IMR-90 (cell line): ENCODE data around the gene FBXL16. TPM values are rescaled to one million over a fixed set of nuclear protein-coding genes. Genes with fewer than 3 reads are reported as not detected.

Experiments
- ATAC-seq: fragments of 200-7000 bp; cut with Tn5 transposase; 2 replicates; pipeline ENCODE4 v1.9.1; 2020; ENCODE audit warnings: low read depth, mild to moderate bottlenecking, moderate library complexity
- BruUV-seq: library from RNA; stranded (reverse); fragments of 400-500 nt; replicated peaks from 2 replicates; lab custom pipeline; 2021; lab: Mats Ljungman, UMichigan
- CTCF ChIA-PET: fragments of 300-600 bp; formaldehyde crosslinking; extraction: SDS; loops from one replicate; lab custom pipeline; 2021; ENCODE audit warnings: antibody characterized with exemption; lab: Yijun Ruan, JAX
- POLR2A ChIA-PET: fragments of 300-600 bp; sonication (Branson Sonifier 250); formaldehyde crosslinking; loops from one replicate; lab custom pipeline; 2022; ENCODE audit warnings: antibody characterized with exemption; ENCODE audit not compliant: unreplicated experiment; lab: Charles Lee
- DNase-seq: peaks from one replicate; pipeline ENCODE4 v3.0.0; 2013
- H2AFZ ChIP-seq: replicated peaks from 2 replicates; pipeline ENCODE3; 2013; ENCODE audit warnings: low read length, mild to moderate bottlenecking; ENCODE audit not compliant: poor library complexity
- H2AK5ac ChIP-seq: 2 replicates; pipeline ENCODE4 v1.6.1; 2013; ENCODE audit warnings: low read depth, low read length, inconsistent platforms
- H2AK9ac ChIP-seq: replicated peaks from 2 replicates; pipeline ENCODE3; 2013; ENCODE audit warnings: mild to moderate bottlenecking, low read depth, low read length, moderate library complexity; ENCODE audit not compliant: poor library complexity
- H2BK120ac ChIP-seq: 2 replicates; pipeline ENCODE4 v1.6.1; 2013; ENCODE audit warnings: low read depth, low read length, inconsistent platforms
- H2BK15ac ChIP-seq: 3 replicates; pipeline ENCODE4 v1.6.1; 2013; ENCODE audit warnings: low read depth, low read length, inconsistent platforms
- H2BK20ac ChIP-seq: 2 replicates; pipeline ENCODE4 v1.6.1; 2013; ENCODE audit warnings: low read depth, mild to moderate bottlenecking, inconsistent platforms, low read length, moderate library complexity
- H2BK5ac ChIP-seq: 2 replicates; pipeline ENCODE4 v1.6.1; 2013; ENCODE audit warnings: mild to moderate bottlenecking, low read depth, low read length, inconsistent platforms; ENCODE audit not compliant: poor library complexity, severe bottlenecking
- H3K14ac ChIP-seq: replicated peaks from 2 replicates; pipeline ENCODE4 v1.6.1; 2013; ENCODE audit warnings: low read depth, low read length, inconsistent platforms
- H3K18ac ChIP-seq: 2 replicates; pipeline ENCODE4 v1.6.1; 2013; ENCODE audit warnings: low read depth, low read length, control low read depth
- H3K23ac ChIP-seq: 2 replicates; pipeline ENCODE4 v1.6.1; 2013; ENCODE audit warnings: low read depth, low read length, inconsistent platforms
- H3K27ac ChIP-seq: 2 replicates; pipeline ENCODE4 v1.5.1; 2013; ENCODE audit warnings: mild to moderate bottlenecking, control low read depth, low read length; ENCODE audit not compliant: insufficient read depth
- H3K27me3 ChIP-seq: 2 replicates; pipeline ENCODE4 v1.6.1; 2013; ENCODE audit warnings: low read length; ENCODE audit not compliant: control insufficient read depth, insufficient read depth
- H3K36me3 ChIP-seq: 2 replicates; pipeline ENCODE4 v1.6.1; 2013; ENCODE audit warnings: low read length, mixed read lengths; ENCODE audit not compliant: control insufficient read depth, insufficient read depth
- H3K4ac ChIP-seq: 2 replicates; pipeline ENCODE4 v1.6.1; 2013; ENCODE audit warnings: low read depth, low read length, inconsistent platforms
- H3K4me1 ChIP-seq: 2 replicates; pipeline ENCODE4 v1.6.1; 2013; ENCODE audit warnings: low read length, mixed read lengths; ENCODE audit not compliant: control insufficient read depth, insufficient read depth
- H3K4me2 ChIP-seq: 2 replicates; pipeline ENCODE4 v1.6.1; 2013; ENCODE audit warnings: low read depth, mild to moderate bottlenecking, control low read depth, low read length, moderate library complexity
- H3K4me3 ChIP-seq: 2 replicates; pipeline ENCODE4 v1.5.1; 2013; ENCODE audit warnings: low read depth, mild to moderate bottlenecking, control low read depth, low read length, moderate library complexity; ENCODE audit not compliant: insufficient read depth
- H3K56ac ChIP-seq: 2 replicates; pipeline ENCODE4 v1.6.1; 2013; ENCODE audit warnings: low read length, inconsistent platforms; ENCODE audit not compliant: insufficient read depth; ENCODE audit errors: extremely low read depth
- H3K79me1 ChIP-seq, 2 experiments: 2 replicates each; pipeline ENCODE4 v1.6.1; 2013; ENCODE audit warnings: low read length in 2 of 2, inconsistent platforms in 1 of 2, low read depth in 1 of 2
- H3K9ac ChIP-seq: 2 replicates; pipeline ENCODE4 v1.6.1; 2013; ENCODE audit warnings: low read depth, low read length, control low read depth
- H3K9me1 ChIP-seq: 2 replicates; pipeline ENCODE4 v1.6.1; 2013; ENCODE audit warnings: low read length, inconsistent platforms; ENCODE audit not compliant: insufficient read depth
- H3K9me3 ChIP-seq: 2 replicates; pipeline ENCODE4 v1.6.1; 2013; ENCODE audit warnings: low read length; ENCODE audit not compliant: control insufficient read depth, insufficient read depth
- H4K20me1 ChIP-seq: 2 replicates; pipeline ENCODE4 v1.6.1; 2013; ENCODE audit warnings: low read length, inconsistent platforms; ENCODE audit not compliant: insufficient read depth
- H4K5ac ChIP-seq: 2 replicates; pipeline ENCODE4 v1.6.1; 2013; ENCODE audit warnings: mild to moderate bottlenecking, low read depth, low read length, control low read depth
- H4K8ac ChIP-seq, 2 experiments: 2 replicates each; pipeline ENCODE4 v1.6.1; 2013; ENCODE audit warnings: low read depth in 2 of 2, low read length in 2 of 2, control low read depth in 1 of 2, inconsistent platforms in 1 of 2
- H4K91ac ChIP-seq: 2 replicates; pipeline ENCODE4 v1.6.1; 2013; ENCODE audit warnings: low read depth, low read length, inconsistent platforms; ENCODE audit not compliant: insufficient read depth
- BHLHE40 ChIP-seq: fragments of 150-350 bp; IDR thresholded peaks from 2 replicates; pipeline ENCODE4 v1.6.1; 2016; ENCODE audit warnings: mild to moderate bottlenecking, low read depth, low read length
- CHD1 ChIP-seq: IDR thresholded peaks from 2 replicates; pipeline ENCODE4 v1.6.1; 2012; ENCODE audit warnings: low read depth, low read length, improper control_type of control experiment
- ELK1 ChIP-seq: fragments of 150-350 bp; IDR thresholded peaks from 2 replicates; pipeline ENCODE4 v1.6.1; 2016; ENCODE audit warnings: low read depth, mild to moderate bottlenecking, low read length, moderate library complexity, borderline replicate concordance
- FOS ChIP-seq: fragments of 150-350 bp; IDR thresholded peaks from 2 replicates; pipeline ENCODE4 v1.6.1; 2016; ENCODE audit warnings: low read depth, low read length
- MAFK ChIP-seq: IDR thresholded peaks from 2 replicates; pipeline ENCODE4 v1.6.1; 2012; ENCODE audit warnings: low read depth, low read length, improper control_type of control experiment
- MAZ ChIP-seq: IDR thresholded peaks from 2 replicates; pipeline ENCODE4 v1.6.1; 2012; ENCODE audit warnings: low read depth, mild to moderate bottlenecking, low read length, improper control_type of control experiment, moderate library complexity, borderline replicate concordance
- MXI1 ChIP-seq: IDR thresholded peaks from 2 replicates; pipeline ENCODE4 v1.6.1; 2012; ENCODE audit warnings: low read depth, mild to moderate bottlenecking, low read length, moderate library complexity, borderline replicate concordance
- NFE2L2 ChIP-seq: fragments of 150-350 bp; IDR thresholded peaks from 2 replicates; pipeline ENCODE4 v1.6.1; 2016; ENCODE audit warnings: low read depth, mild to moderate bottlenecking, low read length
- POLR2A ChIP-seq: IDR thresholded peaks from 2 replicates; pipeline ENCODE4 v1.6.1; 2012; ENCODE audit warnings: mild to moderate bottlenecking, low read depth, low read length
- RAD21 ChIP-seq: IDR thresholded peaks from 2 replicates; pipeline ENCODE4 v1.6.1; 2012; ENCODE audit warnings: low read length, improper control_type of control experiment
- RCOR1 ChIP-seq: IDR thresholded peaks from 2 replicates; pipeline ENCODE4 v1.6.1; 2012; ENCODE audit warnings: mild to moderate bottlenecking, low read length, improper control_type of control experiment; ENCODE audit not compliant: insufficient replicate concordance
- RFX5 ChIP-seq: IDR thresholded peaks from 2 replicates; pipeline ENCODE4 v1.8.0; 2012; ENCODE audit warnings: low read depth, mild to moderate bottlenecking, low read length, moderate library complexity
- SMC3 ChIP-seq: fragments of 150-350 bp; IDR thresholded peaks from 2 replicates; pipeline ENCODE4 v1.6.1; 2016; ENCODE audit warnings: low read depth, mild to moderate bottlenecking, antibody characterized with exemption, low read length, moderate library complexity
- WGBS, 2 experiments: methylation state at CpG; one replicate each; pipeline versions ENCODE4 v1.1.5 to v1.1.7; 2013; ENCODE audit warnings: missing lambda C conversion rate in 2 of 2; ENCODE audit not compliant: insufficient read length in 1 of 2; ENCODE audit errors: extremely low coverage in 2 of 2; 5-methylcytosine and 5-hydroxymethylcytosine counted together
- dilution Hi-C: fragments of 300-500 bp; cut with HindIII; formaldehyde crosslinking; loops from one replicate; pipeline ENCODE4 v1.14.3; 2018; ENCODE audit warnings: low sequenced_read_pairs; ENCODE audit not compliant: unreplicated experiment
- in situ Hi-C: fragments of 300-500 bp; cut with MboI; formaldehyde crosslinking; loops from 3 replicates; pipeline ENCODE4 v1.14.3; 2019; ENCODE audit warnings: low sequenced_read_pairs, inconsistent platforms, mixed read lengths
- intact Hi-C: fragments of 100-400 bp; cut with micrococcal nuclease; formaldehyde crosslinking; loops from 2 replicates; pipeline ENCODE4 v1.10.0; 2022
- polyA plus RNA-seq, 3 experiments: library from polyadenylated mRNA; depleted of rRNA; stranded (reverse); fragments of >200 nt; gene quantifications; 2 replicates each; pipeline ENCODE4 v1.2.3, GENCODE V29; 2012; ENCODE audit warnings: low replicate concordance in 1 of 3
- total RNA-seq: library from RNA; depleted of rRNA; stranded (reverse); fragments of >200 nt; gene quantifications from 2 replicates; pipeline ENCODE4 v1.2.3, GENCODE V29; 2012

Gene FBXL16
- total and polyA plus RNA-seq, 2 of the 4 experiments (the other 2 are of a cell fraction) = 0.18 to 2.2 TPM

GRCh38 chr16:684071-684794, 21.4 kb downstream of the FBXL16 start, which contains the start of gene JMJD8 (continued):
- TF ChIP-seq MAFK (no peak), POLR2A (no peak)

- in situ Hi-C loops = no loop called here
- H3K4ac ChIP-seq = peak overlapping the region; percentile 63
- no peaks in the 10 kb centered on the region for H3K27me3 ChIP-seq
- H3K27ac ChIP-seq = peak overlapping the region; percentile 54
- H2AK5ac ChIP-seq = peak overlapping the region; percentile 87
- no peak for ATAC-seq
- CTCF ChIA-PET = interaction anchor here (0.7 kb wide), 1 partner anchor 163 kb away, joined by 3 read pairs; no protein-coding TSS in a partner anchor
- H2BK20ac ChIP-seq = no peak overlapping the region
- H3K79me1 ChIP-seq = peaks cover 9 to 54% of the 10 kb centered on the region in 2 experiments; a peak in 3 of 4 replicates
- 0 out of 2 replicates have a peak overlapping the region, but pooled peaks have one; percentile 32 for H4K5ac ChIP-seq
- H3K9me3 ChIP-seq = no peaks in the 10 kb centered on the region
- peaks cover 20% of the 10 kb centered on the region for H3K4me1 ChIP-seq
- POLR2A ChIA-PET = no interaction called here
- dilution Hi-C loops = no loop called here
- peak overlapping the region; percentile 93 for H2AK9ac ChIP-seq
- H4K91ac ChIP-seq = no peak overlapping the region; the same call in 1 of the 2 replicates
- no peak overlapping the region for H3K14ac ChIP-seq
- H3K18ac ChIP-seq = no peak overlapping the region
- H3K9ac ChIP-seq = peak overlapping the region; percentile 72
- DNase-seq = no peak
- H2BK15ac ChIP-seq = no peak overlapping the region
- peak overlapping the region; percentile 81 for H3K4me3 ChIP-seq
- peak overlapping the region; percentile 87 for H2AFZ ChIP-seq
- peaks cover 15% of the 10 kb centered on the region for H3K9me1 ChIP-seq
- peak overlapping the region; percentile 29 for H2BK5ac ChIP-seq
- H4K8ac ChIP-seq = peak overlapping the region; percentile 28 to 73; a peak in 2 of 4 replicates
- H3K4me2 ChIP-seq = peak overlapping the region; percentile 85
- no peak overlapping the region for H2BK120ac ChIP-seq
- BruUV-seq = no TSS peak
- H3K36me3 ChIP-seq = peaks cover 41% of the 10 kb centered on the region
- intact Hi-C loops = no loop called here
- no peak overlapping the region for H3K56ac ChIP-seq
- H3K23ac ChIP-seq = no peak overlapping the region
- peaks cover 34% of the 10 kb centered on the region for H4K20me1 ChIP-seq
- 13% methylated on average over 36 of the region's 57 CpGs; no CpG with 5 or more reads in 1 of the 2 experiments for WGBS, 2 experiments
- TF ChIP-seq POLR2A (no peak), CHD1 (no peak), MXI1 (no peak), RCOR1 (no peak), BHLHE40 (no peak), ELK1 (no peak), RAD21 (no peak), SMC3 (no peak), MAFK (no peak), FOS (no peak), MAZ (no peak), NFE2L2 (no peak), RFX5 (no peak)
These were observed 22.1 kb downstream of the FBXL16 start for GRCh38 chr16:683396-684070.
